Type B pancreatic cell (in vitro differentiated cells): ENCODE data around the gene LRRC1. TPM values are rescaled to one million over a fixed set of nuclear protein-coding genes. Genes with fewer than 3 reads are reported as not detected.

Experiments
- DNase-seq: peaks from one replicate; pipeline ENCODE4 v3.0.0; 2021; ENCODE audit warnings: mixed read lengths; ENCODE audit not compliant: unreplicated experiment; ENCODE audit errors: extremely low spot score
- H3K27ac Mint-ChIP-seq: 2 replicates; pipeline ENCODE4 v1.8.0; 2021; ENCODE audit warnings: mild to moderate bottlenecking, mixed read lengths
- H3K27me3 Mint-ChIP-seq: 2 replicates; pipeline ENCODE4 v1.8.0; 2021; ENCODE audit warnings: mixed read lengths
- H3K36me3 Mint-ChIP-seq: 2 replicates; pipeline ENCODE4 v1.8.0; 2021; ENCODE audit warnings: mixed read lengths
- H3K4me1 Mint-ChIP-seq: one replicate; pipeline ENCODE4 v1.8.0; 2021; ENCODE audit warnings: mixed read lengths; ENCODE audit not compliant: unreplicated experiment
- H3K4me3 Mint-ChIP-seq: 2 replicates; pipeline ENCODE4 v1.8.0; 2021; ENCODE audit warnings: mild to moderate bottlenecking, mixed read lengths
- H3K9me3 Mint-ChIP-seq: 2 replicates; pipeline ENCODE4 v1.8.0; 2021; ENCODE audit warnings: mixed read lengths
- CTCF ChIP-seq: fragments of 200-600 bp; sonication (generic); conservative IDR thresholded peaks from 2 replicates; pipeline ENCODE4 v1.5.0; 2021; ENCODE audit warnings: antibody characterized with exemption, mild to moderate bottlenecking
- total RNA-seq: library from RNA; stranded (reverse); gene quantifications from 2 replicates; pipeline ENCODE4 v1.2.1, GENCODE V29; 2021; ENCODE audit warnings: low replicate concordance

LRRC1 gene
- total RNA-seq, 1 donor from 2014 or later, result 28.9 TPM

- TF ChIP-seq CTCF, result no peak
- no peaks in the 10 kb centered on the region for H3K27me3 Mint-ChIP-seq
- H3K36me3 Mint-ChIP-seq, result no peaks in the 10 kb centered on the region
- peak overlapping the region; percentile 89 for H3K27ac Mint-ChIP-seq
- DNase-seq, result no peak
- no peak overlapping the region for H3K4me3 Mint-ChIP-seq
- H3K9me3 Mint-ChIP-seq, result no peaks in the 10 kb centered on the region
- H3K4me1 Mint-ChIP-seq, result no peaks in the 10 kb centered on the region
Observed at GRCh38 chr6:53962646-53963045, 167.8 kb downstream of the LRRC1 start.

- Mint-ChIP-seq H3K27me3 (no peaks in the 10 kb centered on the region), H3K4me3 (no peak overlapping the region), H3K4me1 (no peaks in the 10 kb centered on the region), H3K36me3 (no peaks in the 10 kb centered on the region), H3K9me3 (no peaks in the 10 kb centered on the region), H3K27ac (no peak overlapping the region)
- TF ChIP-seq CTCF, result no peak
- no peak for DNase-seq
Observed at GRCh38 chr6:53967415-53967814, 172.6 kb downstream of the LRRC1 start.

Other genes with a start within 250 kb of the LRRC1 start
- gene GCLC, start 249.9 kb upstream of the LRRC1 start, total RNA-seq, result 54.6 and 123 TPM in 2 replicates
- gene KLHL31, start 129.2 kb upstream of the LRRC1 start, total RNA-seq, result 1.3 and 2.8 TPM in 2 replicates